Parathyroid adenoma (tissue), 2 donors: ENCODE measurements around the gene GIPC2.

Experiments
- H2AFZ ChIP-seq: fragments of 300-600 bp; sonication (generic); one replicate; pipeline ENCODE4 v1.7.0; 2017; ENCODE audit warnings: antibody characterized with exemption, mild to moderate bottlenecking
- H3K27ac ChIP-seq: fragments of 300-600 bp; sonication (generic); one replicate; pipeline ENCODE4 v1.7.0; 2017
- H3K27me3 ChIP-seq: fragments of 300-600 bp; sonication (generic); one replicate; pipeline ENCODE4 v1.7.0; 2017; ENCODE audit warnings: low read length; ENCODE audit not compliant: control insufficient read depth, insufficient read depth
- H3K36me3 ChIP-seq: fragments of 300-600 bp; sonication (generic); one replicate; pipeline ENCODE4 v1.7.0; 2017; ENCODE audit warnings: low read length; ENCODE audit not compliant: control insufficient read depth, insufficient read depth
- H3K4me1 ChIP-seq: fragments of 300-600 bp; sonication (generic); one replicate; pipeline ENCODE4 v1.7.0; 2017; ENCODE audit warnings: control low read depth
- H3K4me2 ChIP-seq: fragments of 300-600 bp; sonication (generic); one replicate; pipeline ENCODE4 v1.7.0; 2017; ENCODE audit warnings: low read length
- H3K4me3 ChIP-seq: fragments of 300-600 bp; sonication (generic); one replicate; pipeline ENCODE4 v1.7.0; 2017; ENCODE audit warnings: low read depth, low read length
- H3K79me2 ChIP-seq: fragments of 300-600 bp; sonication (generic); one replicate; pipeline ENCODE4 v1.7.0; 2017; ENCODE audit warnings: control low read depth
- H3K9ac ChIP-seq: fragments of 300-600 bp; sonication (generic); one replicate; pipeline ENCODE4 v1.7.0; 2017; ENCODE audit warnings: mild to moderate bottlenecking
- H3K9me3 ChIP-seq: fragments of 300-600 bp; sonication (generic); one replicate; pipeline ENCODE4 v1.7.0; 2017; ENCODE audit warnings: low read length; ENCODE audit not compliant: control insufficient read depth
- CTCF ChIP-seq: fragments of 300-600 bp; sonication (generic); IDR thresholded peaks from one replicate; pipeline ENCODE4 v1.7.0; 2017; ENCODE audit warnings: antibody characterized with exemption, mild to moderate bottlenecking
- donor health status: primary hyperparathyroidism.

GIPC2 gene

GRCh38 chr1:78073441-78073840, 27.7 kb downstream of the GIPC2 start:
- no peak overlapping the region for H3K4me2 ChIP-seq
- H3K9ac ChIP-seq: no peak overlapping the region
- H3K27me3 ChIP-seq: no peaks in the 10 kb centered on the region
- no peaks in the 10 kb centered on the region for H3K79me2 ChIP-seq
- H3K4me1 ChIP-seq: no peaks in the 10 kb centered on the region
- no peak overlapping the region for H2AFZ ChIP-seq
- H3K27ac ChIP-seq: no peak overlapping the region
- no peak overlapping the region for H3K4me3 ChIP-seq
- no peak for TF ChIP-seq CTCF
- H3K9me3 ChIP-seq: no peaks in the 10 kb centered on the region
- H3K36me3 ChIP-seq: no peaks in the 10 kb centered on the region

GRCh38 chr1:78075621-78076020, 29.9 kb downstream of the GIPC2 start:
- Histone ChIP-seq H3K27me3 (no peaks in the 10 kb centered on the region), H3K27ac (no peak overlapping the region), H3K4me3 (no peak overlapping the region), H3K79me2 (no peaks in the 10 kb centered on the region), H2AFZ (no peak overlapping the region), H3K4me1 (no peaks in the 10 kb centered on the region), H3K36me3 (no peaks in the 10 kb centered on the region), H3K9ac (no peak overlapping the region), H3K4me2 (no peak overlapping the region), H3K9me3 (no peaks in the 10 kb centered on the region)
- no peak for TF ChIP-seq CTCF

GRCh38 chr1:78078358-78078757, 32.6 kb downstream of the GIPC2 start:
- Histone ChIP-seq H3K4me3 (no peak overlapping the region), H3K27ac (no peak overlapping the region), H3K4me1 (no peaks in the 10 kb centered on the region), H3K27me3 (no peaks in the 10 kb centered on the region), H3K36me3 (no peaks in the 10 kb centered on the region), H3K9me3 (no peaks in the 10 kb centered on the region), H2AFZ (no peak overlapping the region), H3K79me2 (no peaks in the 10 kb centered on the region), H3K4me2 (no peak overlapping the region), H3K9ac (no peak overlapping the region)
- TF ChIP-seq CTCF: no peak

GRCh38 chr1:78079580-78079979, 33.8 kb downstream of the GIPC2 start:
- no peaks in the 10 kb centered on the region for H3K4me1 ChIP-seq
- no peaks in the 10 kb centered on the region for H3K9me3 ChIP-seq
- TF ChIP-seq CTCF: no peak
- no peak overlapping the region for H2AFZ ChIP-seq
- H3K9ac ChIP-seq: no peak overlapping the region
- no peak overlapping the region for H3K27ac ChIP-seq
- no peaks in the 10 kb centered on the region for H3K36me3 ChIP-seq
- no peaks in the 10 kb centered on the region for H3K27me3 ChIP-seq
- H3K4me2 ChIP-seq: no peak overlapping the region
- no peaks in the 10 kb centered on the region for H3K79me2 ChIP-seq
- no peak overlapping the region for H3K4me3 ChIP-seq

GRCh38 chr1:78080767-78081166, 35.0 kb downstream of the GIPC2 start:
- no peak for TF ChIP-seq CTCF
- Histone ChIP-seq H3K9me3 (no peaks in the 10 kb centered on the region), H3K79me2 (no peaks in the 10 kb centered on the region), H3K36me3 (no peaks in the 10 kb centered on the region), H3K4me1 (no peaks in the 10 kb centered on the region), H3K4me3 (no peak overlapping the region), H3K4me2 (no peak overlapping the region), H2AFZ (no peak overlapping the region), H3K9ac (no peak overlapping the region), H3K27me3 (no peaks in the 10 kb centered on the region), H3K27ac (no peak overlapping the region)
